Kidney glomerular epithelial cell (primary cell): ENCODE results near the gene SLIT3.

Experiments
- DNase-seq: peaks from one replicate; lab custom pipeline; 2025; lab: John Stamatoyannopoulos, UW

The SLIT3 gene

DNA sequence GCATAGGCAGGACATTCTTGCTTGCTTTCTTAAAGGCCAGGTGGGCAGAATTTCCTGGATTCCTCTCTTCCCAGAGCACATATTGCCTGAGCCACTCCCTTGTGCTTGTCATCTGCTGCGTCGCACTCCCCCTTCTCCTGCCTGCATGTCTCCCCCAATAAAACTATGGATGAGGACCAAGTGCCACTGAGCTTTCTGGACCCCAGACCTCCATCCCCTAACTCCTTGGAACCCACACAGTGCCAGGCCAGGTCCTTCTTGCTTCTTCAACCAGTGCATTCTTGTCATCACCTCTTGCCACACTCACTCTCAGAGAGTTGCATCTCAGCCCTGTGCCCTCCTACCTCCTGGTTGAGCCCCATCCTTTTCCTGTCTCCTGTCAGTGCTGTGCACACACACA is 563.9 kb downstream of the SLIT3 start:
- no peak for DNase-seq

DNA sequence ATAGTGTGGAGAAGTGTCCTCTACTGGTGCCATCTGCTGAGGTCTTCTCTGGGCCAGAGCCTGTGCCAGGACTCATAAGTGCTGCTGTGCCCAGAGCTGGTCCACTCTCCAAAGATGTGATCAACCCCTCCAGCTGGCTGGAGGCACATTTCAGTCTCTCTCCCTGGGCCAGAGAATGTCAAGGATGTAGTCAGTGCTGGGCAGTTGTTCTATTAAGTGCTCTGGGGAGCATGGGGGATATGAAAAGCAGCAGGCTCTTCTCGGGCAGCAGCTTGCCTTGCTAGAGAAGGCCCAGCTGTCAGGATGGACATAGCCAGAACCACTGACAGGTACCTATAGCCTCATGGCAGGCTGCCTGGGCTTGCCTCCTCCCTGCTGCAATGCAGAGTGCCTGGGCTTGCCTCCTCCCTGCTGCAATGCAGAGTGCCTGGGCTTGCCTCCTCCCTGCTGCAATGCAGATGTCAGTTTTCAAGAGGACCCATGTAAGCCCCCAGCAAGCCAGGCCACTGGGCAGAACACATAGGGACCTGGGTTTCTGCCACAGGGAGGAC is 564.6 kb downstream of the SLIT3 start:
- DNase-seq, result no peak

DNA sequence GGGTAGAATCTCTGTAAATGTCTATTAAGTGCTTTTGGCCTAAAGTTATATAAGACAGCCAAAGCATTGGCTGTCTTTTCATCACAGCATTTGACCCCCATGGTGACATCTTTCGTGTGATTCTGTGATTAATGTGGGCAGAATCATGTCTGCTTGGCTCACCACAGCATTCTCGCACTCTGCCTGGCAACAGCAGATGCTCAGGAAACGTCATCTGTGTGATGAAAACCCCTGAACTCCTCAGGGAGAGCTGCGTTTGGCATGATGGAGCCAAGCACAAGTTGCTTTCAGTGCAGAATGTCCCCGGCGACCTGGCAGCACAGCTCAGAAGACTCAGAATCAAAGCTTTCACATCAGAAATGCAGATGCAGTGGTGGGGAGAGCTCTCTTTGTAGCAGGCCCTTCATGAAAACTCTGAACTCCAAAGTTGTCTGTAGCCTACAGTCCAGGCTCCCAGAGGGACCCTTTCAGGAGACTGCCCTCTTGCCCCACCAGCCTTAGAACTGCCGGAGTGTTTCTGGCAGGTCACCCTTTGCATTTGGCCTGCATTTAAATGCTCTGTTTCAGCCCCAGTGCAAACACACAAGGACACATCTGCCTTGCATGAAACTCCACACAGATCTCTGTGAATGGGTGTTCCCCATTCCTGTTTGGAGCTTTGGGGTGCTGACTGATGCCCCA is 566.2 kb downstream of the SLIT3 start:
- DNase-seq, result no peak

DNA sequence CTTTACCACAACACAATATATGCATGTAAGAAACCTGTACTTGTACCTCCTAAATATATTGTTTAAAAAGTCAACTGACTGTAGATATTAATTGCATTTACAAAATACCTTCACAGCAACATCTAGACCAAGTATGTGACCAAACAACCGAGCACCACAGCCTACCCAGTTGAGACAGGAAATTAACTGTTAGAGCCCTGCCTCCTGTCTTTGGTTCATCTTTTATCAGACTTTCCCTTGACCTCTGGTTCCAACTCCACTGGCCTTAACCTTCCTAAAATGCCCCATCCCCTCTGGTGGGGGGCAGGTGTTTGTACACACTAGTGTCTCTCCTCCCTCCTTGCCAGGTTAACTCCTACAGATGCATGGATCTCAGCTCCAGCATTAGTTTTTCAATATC is 566.8 kb downstream of the SLIT3 start:
- DNase-seq, result no peak

DNA sequence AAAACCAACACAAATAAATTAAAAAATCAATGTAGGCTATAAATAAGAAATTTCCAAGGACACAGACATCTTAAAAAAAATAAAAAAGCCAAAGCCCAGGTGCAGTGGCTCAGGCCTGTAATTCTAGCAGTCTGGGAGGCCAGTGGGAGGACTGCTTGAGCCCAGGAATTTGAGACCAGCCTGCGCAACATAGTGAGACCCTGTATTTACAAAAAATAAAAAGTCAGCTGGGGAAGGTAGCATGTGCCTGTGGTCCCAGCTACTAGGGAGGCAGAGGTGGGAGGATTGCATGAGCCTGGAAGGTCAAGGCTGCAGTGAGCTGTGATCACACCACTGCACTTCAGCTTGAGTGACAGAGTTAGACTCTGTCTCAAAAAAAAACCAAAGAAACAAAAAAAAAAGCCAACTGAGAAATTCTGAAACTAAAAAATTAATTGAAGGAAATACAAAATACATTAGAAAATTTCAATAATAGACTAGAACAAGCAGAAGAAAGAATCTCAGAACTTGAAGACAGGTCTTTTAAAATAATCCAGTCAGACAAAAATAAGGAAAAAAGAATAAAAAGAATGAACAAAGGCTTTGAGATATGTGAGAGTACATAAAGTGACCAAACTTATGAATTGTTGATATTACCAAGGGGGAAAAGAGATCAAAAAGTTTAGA is 572.3 kb downstream of the SLIT3 start:
- DNase-seq, result no peak

DNA sequence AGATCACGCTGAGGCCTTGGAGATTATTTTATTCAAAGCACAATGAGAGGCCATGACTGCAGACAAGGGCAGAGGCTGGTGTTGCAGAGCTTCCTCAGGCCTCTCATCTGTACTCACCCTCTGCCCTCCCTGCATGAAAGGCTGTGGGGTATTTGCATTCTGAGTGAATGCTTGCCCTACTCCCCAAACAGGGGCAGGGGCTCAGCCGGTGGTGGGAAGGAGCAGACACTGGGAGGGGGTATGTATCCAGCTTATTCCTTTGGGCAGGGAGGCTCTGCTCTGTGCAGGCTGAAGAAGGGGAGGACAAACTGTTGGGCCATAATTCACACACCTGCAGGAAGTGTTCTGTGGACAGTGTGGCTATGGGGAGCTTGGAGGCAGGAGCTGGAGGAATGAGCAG is 573.4 kb downstream of the SLIT3 start:
- no peak for DNase-seq

DNA sequence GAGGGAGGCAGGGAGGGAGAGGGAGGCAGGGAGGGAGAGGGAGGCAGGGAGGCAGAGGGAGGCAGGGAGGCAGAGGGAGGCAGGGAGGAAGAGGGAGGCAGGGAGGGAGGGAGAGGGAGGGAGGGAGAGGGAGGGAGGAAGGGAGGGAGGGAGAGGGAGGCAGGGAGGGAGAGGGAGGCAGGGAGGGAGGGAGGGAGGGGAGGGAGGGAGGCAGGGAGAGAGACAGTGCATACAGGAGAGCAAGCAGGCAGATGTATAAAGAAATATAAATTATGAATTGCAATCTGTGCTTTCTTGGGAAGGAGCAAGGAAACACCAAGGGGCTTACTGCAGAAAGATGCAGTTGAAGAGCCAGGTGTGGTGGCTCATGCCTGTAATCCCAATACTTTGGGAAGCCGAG is 574.6 kb downstream of the SLIT3 start:
- DNase-seq, result no peak

DNA sequence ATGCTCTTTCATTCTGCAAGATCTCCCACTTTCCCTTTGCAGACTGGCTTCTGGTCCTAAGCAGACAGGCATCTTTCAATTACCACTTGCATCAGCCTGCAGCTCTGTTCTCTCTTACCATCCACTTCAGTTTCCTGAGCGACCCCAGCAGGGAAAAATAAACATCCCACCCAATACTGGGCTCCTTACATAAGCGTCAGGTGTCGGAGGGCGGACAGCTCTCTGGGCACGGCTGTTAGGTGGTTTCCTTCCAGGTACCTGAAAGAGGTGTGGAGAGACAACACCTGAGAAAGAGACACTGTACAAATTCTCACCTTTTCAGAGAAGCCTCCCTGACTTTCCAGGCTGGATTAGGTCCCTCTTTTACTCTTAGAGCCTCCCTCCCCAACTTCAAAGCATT is 576.7 kb downstream of the SLIT3 start:
- DNase-seq, result no peak

DNA sequence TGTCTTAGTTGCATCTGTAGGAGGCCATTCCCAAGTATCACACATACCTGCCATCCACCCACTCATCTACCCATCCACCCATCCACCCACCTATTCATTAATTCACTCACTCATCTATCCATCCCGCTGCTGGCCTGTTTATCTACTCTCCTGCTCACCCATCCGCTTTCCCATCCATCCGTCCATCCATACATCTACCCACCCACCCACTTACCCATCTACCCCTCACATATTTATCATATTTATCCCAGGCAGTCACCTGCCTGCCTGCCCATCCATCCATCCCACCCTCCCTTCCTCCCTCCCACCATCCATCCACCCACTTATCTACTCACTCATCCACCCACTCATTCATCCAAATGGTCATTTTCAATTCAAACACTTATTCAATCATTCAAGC is 577.9 kb downstream of the SLIT3 start:
- DNase-seq, result no peak

DNA sequence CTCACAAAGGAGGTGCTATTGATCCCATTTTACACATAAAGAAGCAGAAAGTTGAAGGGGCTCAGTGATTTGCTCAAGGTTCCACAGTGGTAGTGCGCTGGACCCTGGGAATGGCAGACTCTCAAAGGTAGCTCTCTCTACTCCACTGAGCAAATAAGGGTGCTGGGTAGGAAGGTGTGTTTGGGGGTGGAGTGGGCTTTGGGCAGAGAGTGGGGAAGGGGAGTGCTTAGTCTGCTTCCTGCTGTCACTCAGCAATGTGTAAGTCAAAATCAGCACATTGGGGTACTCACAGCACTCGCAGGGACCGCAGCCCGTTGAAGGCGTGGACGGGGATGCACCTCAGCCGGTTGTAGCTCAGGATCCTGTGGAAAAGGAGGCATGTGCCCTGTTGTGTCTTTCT is 579.0 kb downstream of the SLIT3 start:
- no peak for DNase-seq

DNA sequence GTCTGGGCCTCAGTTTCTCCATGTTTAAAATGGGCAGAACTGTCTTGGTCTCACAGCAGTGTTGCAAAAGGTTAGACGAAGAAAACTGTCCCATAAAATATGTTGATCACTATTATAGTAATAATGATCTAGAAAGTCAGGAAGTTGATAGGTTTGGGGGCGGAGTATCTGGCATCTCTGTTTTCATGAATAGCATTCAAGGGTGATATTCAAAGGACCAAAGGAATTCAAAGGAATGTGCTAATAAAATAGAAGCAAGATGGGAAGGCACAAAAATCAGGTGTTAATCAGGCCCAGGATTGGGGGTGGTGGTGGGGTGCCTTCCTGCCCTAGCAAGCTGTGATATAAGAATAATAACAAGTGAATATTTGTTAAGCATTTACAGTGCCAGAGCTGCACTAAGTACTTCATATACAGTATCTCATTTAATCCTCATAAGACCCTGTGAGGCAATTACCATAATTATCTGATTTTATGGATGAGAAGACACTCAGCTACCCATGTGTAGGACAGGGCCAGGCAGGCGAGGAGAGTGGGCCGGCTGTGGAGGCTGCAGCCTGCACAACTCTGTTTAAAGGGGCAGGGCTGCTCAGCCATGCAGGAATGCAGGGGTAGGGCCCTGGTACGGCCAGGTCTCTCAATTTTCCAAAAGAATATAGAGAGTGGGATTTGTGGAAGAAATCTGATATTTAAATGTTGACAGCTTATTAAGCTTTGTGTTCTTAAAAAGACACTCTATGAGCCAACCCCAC is 579.8 kb downstream of the SLIT3 start:
- DNase-seq, result no peak

DNA sequence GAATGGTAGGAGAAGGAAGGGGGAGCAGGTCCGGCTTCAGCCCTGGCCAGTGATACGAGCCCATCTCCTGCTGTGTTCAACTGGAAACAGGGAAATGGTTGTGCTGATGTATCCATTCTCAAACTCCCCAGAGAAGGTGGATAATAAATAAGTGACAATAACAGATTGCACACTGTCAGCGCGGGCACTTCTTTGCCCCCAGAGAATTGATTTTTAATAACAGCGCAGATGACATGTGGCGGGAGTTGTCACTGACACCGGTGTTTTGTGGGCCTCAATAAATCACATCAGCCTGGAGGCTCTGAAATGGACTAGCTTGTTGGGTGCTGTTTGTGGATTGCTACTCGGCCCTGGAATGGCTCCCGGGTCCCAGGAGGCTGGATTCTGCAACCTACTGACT is 580.4 kb downstream of the SLIT3 start:
- no peak for DNase-seq

DNA sequence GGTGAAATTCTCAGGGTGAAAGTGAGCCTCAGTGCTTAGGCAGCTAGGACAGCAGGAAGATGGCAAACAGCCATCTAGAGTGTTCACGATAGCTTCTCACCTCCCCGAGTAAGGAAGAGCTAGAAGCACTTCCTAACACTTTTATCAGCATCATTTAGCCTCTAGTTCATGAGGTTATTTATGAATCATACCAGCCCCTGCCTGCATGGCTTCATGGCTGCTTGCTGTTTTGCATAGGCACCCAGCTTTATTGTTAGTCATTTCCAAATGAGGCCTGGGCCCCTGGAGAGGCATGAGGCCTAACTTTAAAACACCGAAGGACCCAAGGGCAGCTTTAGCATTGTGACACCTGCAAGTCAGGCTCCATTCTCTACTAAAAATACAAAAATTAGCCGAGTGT is 586.9 kb downstream of the SLIT3 start:
- peak; percentile 9 for DNase-seq

DNA sequence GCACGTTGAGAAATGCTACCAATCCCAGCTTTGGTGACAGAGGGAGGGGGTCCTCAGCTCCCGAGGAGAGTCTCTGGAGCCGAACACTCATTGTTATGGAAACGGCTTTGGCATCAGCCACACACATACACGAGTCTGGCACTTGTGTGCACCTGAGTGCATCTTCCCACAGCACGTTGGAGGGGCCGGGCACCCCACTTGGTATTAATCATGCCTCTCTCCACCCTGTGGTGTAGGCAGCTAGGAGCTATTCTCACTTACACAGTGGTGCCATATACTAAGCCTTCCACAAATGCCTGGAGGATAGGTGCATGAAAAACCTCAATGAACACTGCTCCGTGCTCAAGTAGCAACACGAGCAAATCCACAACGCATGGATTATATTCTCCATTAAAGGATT is 587.9 kb downstream of the SLIT3 start:
- DNase-seq, result no peak

DNA sequence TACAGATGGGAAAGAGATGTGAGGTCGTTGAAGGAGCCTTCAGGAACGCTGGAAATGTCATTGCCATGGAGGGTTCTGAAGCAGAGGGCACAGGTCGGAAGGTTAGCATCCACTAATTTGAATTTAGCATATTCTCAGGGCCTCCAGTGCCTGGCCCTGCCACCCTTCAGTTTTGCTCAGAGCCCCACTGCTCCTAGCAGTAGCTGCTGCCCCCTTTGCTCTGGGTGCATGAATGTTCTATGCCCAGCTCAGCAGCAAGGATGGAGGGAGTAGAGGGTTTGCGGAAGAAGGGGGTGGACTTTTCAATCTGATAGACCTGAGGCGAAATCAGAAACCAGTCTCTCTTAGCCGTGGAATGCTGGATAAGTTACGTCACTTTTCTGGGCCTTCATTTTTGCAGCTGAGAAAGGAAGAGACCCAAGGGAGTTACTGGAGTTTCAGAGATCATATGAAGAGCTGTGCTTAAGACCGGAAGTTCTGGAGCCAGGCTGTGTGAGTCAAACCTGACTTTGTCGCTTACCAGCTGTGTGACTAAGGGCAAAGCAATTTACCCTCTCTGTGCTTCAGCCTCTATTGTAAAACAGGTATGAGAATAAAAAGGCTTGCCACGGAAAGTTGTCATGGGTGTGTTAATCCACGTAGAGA is 588.5 kb downstream of the SLIT3 start:
- peak; percentile 92 for DNase-seq

DNA sequence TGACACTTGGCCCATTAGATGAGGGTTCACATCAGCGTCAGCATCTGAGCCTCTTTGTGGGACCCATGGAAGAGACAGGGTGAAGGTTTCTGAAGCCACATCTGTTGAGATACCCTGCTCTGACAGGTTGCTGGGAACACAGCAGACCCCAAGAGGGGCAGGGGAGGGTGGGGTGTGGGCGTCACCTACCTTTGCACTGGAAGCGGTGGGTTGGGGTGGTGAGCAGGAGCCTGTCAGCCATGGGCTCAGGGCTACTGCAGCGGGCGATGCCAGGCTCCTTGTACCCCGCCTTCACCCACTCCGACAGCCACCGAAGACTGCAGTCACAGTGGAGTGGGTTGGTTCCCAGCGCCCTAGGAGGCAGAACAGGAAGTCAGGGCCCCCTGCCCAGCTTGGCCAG is 590.2 kb downstream of the SLIT3 start:
- DNase-seq, result no peak

DNA sequence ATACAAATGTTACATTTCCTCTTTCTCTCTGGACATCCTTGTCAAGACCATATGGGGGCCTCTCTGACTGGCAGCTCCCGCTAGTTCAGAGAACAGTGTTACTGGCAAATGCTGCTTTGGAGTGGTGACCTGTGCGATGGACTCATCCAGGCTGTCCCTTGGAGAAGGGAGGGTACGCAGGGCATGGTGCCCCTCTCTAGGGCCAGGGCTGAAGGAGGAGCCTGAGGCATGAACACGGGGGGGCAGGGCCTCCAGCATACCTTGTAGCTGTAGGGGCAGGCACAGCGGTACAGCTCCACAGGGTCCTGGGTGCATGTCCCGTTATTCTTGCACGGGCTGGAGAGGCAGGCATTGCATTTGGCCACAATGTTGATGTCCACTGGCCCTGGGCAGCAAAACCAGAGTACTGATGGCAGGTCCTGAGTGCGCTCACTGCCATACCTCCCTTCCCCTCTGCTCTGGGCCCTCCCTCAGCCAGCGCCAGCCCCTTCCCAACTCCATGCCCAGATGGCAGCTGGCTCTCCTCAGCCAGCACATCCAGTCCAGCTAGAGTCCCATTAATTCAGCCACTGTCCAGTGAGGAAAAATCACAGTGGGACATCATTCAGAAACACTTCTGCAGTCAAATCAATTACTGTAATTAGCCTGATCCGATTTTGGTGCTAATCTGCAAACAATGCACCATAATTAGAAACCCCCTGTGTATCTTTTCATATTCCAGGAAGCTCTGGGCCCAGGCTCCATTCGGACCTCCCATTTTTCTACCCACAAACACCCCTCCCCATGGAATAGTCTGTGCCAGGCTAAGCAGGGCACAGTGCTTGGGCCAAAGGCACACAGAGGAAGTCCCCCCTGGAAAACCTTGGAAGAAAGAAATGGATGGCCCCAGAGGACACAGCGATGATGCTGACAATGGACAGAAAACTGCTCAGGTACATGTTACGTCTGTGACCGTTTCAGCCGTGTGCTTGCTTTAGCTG is 592.9 kb downstream of the SLIT3 start:
- no peak for DNase-seq

DNA sequence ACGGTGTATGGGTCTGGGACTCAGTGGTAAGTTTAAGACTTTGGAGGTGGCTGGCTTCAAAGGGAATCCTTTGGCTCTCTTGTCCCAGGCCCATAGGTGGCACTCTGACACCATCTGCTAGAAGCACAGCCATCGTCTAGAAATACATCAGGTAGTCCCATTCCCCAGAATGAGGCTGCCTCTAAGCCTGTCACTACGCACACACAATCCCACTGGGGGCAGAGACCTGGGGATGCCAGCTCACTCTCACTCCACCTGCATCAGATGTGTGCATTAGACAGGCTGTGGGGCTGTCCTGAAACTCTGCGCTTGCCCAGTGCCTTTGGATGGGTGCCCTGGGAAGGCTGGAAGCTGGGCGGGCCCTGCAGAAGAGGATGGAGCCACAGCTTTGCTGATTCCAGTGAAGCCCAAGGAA is 594.3 kb downstream of the SLIT3 start:
- DNase-seq, result peak; percentile 38

DNA sequence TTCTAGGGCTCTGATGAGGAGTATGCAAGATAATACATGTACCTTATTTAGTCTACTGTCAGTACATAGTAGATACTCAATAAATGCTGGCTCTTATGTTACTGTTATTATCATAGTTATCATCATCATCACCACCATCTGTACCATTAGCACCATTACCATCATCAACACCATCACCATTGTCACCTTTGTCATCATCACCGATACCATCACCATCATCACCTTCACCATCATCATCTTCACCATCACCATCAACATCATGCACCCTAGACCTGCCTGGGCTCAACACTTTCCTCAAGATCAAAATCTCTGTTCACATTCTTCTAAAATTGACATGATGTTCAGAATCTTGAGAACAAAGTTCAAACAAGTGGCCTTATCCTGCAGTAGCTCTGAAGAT is 595.6 kb downstream of the SLIT3 start:
- DNase-seq, result no peak

DNA sequence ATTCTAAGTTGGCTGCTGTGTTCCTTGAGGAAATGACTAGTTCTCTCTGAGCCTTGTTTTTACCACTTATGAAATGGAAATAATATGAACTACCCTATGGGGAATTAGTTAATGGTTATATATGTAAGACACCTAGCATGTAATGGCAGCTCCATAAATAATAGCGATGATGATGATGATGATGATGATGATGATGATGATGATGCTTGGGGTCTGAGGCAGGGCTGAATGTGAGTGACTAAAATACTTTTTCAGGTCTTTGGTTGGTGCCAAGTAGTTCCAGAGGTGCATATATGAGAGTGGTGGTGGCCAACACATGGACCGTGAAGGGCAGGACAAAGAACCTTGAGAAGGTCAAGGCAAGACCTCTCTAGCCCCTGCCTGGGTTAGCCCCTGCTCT is 598.4 kb downstream of the SLIT3 start:
- no peak for DNase-seq

DNA sequence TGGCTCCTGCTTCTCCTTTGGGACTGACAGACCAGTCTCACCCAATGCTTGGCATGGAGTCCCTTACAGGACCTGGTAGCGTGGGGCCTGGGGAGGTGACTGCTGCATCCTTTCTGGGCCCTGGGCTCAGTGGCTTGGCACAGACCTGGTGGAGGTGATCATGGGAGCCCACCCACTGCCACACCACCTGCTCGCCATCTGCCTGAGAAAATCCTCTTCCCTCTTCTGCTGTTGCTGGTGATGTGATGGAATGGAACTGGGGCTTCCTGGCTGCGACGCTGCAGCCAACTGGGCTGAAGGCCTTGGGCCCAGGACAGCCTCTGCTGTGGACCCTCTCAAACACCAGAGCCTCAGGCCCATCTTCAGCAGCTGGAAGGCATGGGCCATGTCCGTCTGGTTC is 599.3 kb downstream of the SLIT3 start:
- DNase-seq, result no peak
